ENCODE data around the gene TELO2.

The TELO2 gene

DNA sequence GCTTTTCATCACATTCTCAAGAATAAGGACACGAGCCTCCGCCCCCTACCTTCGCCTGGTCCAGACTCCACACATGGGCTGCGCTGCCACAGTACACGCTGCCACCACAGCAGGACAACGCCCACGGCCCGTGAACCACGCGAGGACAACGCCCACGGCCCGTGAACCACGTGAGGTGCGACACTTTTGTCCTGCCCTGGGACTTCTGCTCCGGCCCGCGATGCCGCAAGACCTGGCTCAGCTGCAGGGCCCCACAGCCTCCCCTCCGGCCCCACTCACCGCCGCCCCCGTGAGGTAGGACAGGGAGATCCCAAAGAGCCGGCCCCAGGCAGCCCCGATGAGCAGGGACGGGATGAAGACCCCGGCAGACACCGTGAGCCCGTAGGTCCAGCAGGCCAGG is 42.9 kb upstream of the TELO2 start:
- TF ChIP-seq ZFHX2 (tag by site-specific recombination; conservative IDR thresholded peaks at IDR 0.05): peak; percentile 42
- peak; percentile 49; the same call in 1 of the 2 replicates for TF ChIP-seq ZNF600 (tag by site-specific recombination; IDR thresholded peaks at IDR 0.05)
- 0 out of 2 replicates have a peak, but pooled peaks have one; percentile 28 for TF ChIP-seq EGR2 (tag by site-specific recombination; IDR thresholded peaks at IDR 0.05; ENCODE audit: low read depth)
- TF ChIP-seq ZNF23 (tag by site-specific recombination; IDR thresholded peaks at IDR 0.05; ENCODE audit: borderline replicate concordance): no peak
- TF ChIP-seq, protein P1, sequence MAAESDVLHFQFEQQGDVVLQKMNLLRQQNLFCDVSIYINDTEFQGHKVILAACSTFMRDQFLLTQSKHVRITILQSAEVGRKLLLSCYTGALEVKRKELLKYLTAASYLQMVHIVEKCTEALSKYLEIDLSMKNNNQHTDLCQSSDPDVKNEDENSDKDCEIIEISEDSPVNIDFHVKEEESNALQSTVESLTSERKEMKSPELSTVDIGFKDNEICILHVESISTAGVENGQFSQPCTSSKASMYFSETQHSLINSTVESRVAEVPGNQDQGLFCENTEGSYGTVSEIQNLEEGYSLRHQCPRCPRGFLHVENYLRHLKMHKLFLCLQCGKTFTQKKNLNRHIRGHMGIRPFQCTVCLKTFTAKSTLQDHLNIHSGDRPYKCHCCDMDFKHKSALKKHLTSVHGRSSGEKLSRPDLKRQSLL (tag by site-specific recombination; IDR thresholded peaks at IDR 0.05): no peak
- no peak for TF ChIP-seq ZNF324 (tag by site-specific recombination; IDR thresholded peaks at IDR 0.05)
- Histone ChIP-seq H3K4me1 (ENCODE audit: control insufficient read depth, insufficient read depth, low read length) (no peaks in the 10 kb centered on the region), H3K4me3 (ENCODE audit: low read depth, low read length) (no peak overlapping the region), H3K27ac (ENCODE audit: extremely low read depth, low read depth, low read length) (no peak overlapping the region), H3K9me3 (ENCODE audit: control insufficient read depth, insufficient read depth, low read depth, low read length) (no peaks in the 10 kb centered on the region), H3K36me3 (ENCODE audit: control insufficient read depth in 2 of 2, insufficient read depth in 1 of 2, low read length in 2 of 2) (peaks cover 0 to 72% of the 10 kb centered on the region in 2 experiments; a peak in 1 of 3 replicates)
- ChIA-PET CTCF (interaction anchor here (0.7 kb wide), 1 partner anchor 269 kb away, joined by 3 read pairs; no protein-coding TSS in a partner anchor), POLR2A (no interaction called here)

DNA sequence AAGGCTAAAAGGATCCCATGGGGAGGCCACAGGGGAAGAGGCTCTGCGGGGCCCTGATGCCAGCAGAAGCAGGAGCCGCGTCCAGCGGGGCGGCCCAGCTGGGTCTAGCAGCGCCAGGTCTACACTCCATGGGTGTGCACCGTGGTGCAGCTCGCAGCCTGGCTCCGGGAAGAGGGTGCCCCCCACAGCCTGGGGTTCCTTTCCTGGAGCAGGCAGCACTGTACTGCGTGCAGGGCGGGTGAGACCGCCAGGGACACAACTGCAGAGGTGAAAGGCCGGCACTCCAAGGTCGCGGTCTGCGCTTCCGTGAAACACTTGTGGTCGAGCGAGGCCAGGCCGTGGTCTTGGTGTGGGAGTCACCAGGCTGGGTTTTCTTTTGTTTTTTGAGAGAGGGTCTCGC is 42.3 kb upstream of the TELO2 start:
- TF ChIP-seq, protein P2, sequence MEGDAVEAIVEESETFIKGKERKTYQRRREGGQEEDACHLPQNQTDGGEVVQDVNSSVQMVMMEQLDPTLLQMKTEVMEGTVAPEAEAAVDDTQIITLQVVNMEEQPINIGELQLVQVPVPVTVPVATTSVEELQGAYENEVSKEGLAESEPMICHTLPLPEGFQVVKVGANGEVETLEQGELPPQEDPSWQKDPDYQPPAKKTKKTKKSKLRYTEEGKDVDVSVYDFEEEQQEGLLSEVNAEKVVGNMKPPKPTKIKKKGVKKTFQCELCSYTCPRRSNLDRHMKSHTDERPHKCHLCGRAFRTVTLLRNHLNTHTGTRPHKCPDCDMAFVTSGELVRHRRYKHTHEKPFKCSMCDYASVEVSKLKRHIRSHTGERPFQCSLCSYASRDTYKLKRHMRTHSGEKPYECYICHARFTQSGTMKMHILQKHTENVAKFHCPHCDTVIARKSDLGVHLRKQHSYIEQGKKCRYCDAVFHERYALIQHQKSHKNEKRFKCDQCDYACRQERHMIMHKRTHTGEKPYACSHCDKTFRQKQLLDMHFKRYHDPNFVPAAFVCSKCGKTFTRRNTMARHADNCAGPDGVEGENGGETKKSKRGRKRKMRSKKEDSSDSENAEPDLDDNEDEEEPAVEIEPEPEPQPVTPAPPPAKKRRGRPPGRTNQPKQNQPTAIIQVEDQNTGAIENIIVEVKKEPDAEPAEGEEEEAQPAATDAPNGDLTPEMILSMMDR (tag by site-specific recombination; IDR thresholded peaks at IDR 0.05): no peak
- TF ChIP-seq ZIC2 (tag by site-specific recombination; IDR thresholded peaks at IDR 0.05): peak; percentile 62; the same call in 1 of the 2 replicates
- Histone ChIP-seq H3K4me1 (ENCODE audit: control insufficient read depth, insufficient read depth, low read length) (no peaks in the 10 kb centered on the region), H3K36me3 (ENCODE audit: control insufficient read depth in 2 of 2, insufficient read depth in 1 of 2, low read length in 2 of 2) (peaks cover 0 to 78% of the 10 kb centered on the region in 2 experiments; a peak in 1 of 3 replicates), H3K9me3 (ENCODE audit: control insufficient read depth, insufficient read depth, low read depth, low read length) (no peaks in the 10 kb centered on the region), H3K4me3 (ENCODE audit: low read depth, low read length) (no peak overlapping the region), H3K27ac (ENCODE audit: extremely low read depth, low read depth, low read length) (no peak overlapping the region)
- ChIA-PET POLR2A (no interaction called here), CTCF (interaction anchor here (0.7 kb wide), 1 partner anchor 268 kb away, joined by 3 read pairs; no protein-coding TSS in a partner anchor)

DNA sequence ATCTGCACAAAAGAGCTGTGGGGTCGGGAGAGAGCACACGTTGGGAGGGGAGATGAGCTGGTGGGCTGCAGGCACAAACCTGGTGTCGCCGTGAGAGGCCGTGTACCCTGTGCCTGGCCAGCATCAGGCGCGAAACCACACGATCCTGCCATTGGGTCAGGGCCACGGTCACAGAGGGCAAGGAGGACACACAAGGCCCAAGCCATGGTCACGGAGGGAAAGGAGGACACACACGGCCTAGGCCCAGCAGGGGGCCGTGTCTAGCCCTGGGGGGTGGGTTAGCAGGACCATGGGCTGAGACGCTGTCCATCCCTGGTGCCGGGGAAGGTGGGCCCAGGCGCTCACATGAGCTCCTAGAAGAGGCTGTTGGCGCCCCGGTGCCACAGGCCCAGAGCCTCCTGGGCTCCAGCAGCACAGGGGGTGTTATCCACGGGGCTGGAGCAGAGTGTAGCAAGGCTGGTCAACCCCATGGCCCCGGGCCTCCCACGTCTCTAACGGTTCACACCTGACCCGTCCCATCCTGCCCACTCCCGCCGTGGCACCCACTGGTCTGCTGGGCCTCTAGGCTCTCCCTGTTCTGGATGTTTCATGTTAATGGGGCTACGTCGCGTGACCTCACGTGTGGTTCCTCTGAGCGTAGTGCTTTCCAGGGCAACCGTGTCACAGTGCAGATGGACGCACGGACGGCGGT is 41.3 kb upstream of the TELO2 start:
- CTCF ChIA-PET: no interaction called here
- TF ChIP-seq ZNF239 (tag by site-specific recombination; IDR thresholded peaks at IDR 0.05) (no peak), GLIS2 (tag by site-specific recombination; IDR thresholded peaks at IDR 0.05) (0 out of 2 replicates have a peak, but pooled peaks have one; percentile 20), ZNF266 (tag by site-specific recombination; IDR thresholded peaks at IDR 0.05; ENCODE audit: low read depth) (no peak), HOXD13 (CRISPR knock-in tag; IDR thresholded peaks at IDR 0.05; ENCODE audit: borderline replicate concordance) (no peak), GLI4 (tag by site-specific recombination; IDR thresholded peaks at IDR 0.05) (no peak)
- TF ChIP-seq, protein P3, sequence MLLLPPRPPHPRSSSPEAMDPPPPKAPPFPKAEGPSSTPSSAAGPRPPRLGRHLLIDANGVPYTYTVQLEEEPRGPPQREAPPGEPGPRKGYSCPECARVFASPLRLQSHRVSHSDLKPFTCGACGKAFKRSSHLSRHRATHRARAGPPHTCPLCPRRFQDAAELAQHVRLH (tag by site-specific recombination; IDR thresholded peaks at IDR 0.05): no peak

DNA sequence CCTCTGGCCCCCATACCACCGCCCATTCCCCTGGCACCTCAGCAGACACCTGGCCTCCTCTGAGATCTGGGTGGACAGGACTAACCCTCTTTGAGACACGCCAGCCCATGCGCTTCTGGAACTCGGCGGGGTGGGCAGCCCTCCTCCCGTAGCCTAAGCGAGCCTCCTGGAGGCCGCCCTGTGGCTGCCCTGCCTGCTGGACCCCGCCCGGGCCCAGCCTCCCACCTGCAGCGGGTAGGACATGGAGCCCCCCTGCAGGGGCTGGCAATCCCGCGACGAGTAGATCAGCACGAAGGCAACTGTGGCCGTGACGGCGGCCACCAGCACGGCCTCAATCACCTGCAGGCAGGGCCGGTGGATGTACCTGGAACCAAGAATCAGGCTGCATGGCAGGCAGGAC is 40.6 kb upstream of the TELO2 start:
- Histone ChIP-seq H3K9me3 (ENCODE audit: control insufficient read depth, insufficient read depth, low read depth, low read length) (no peaks in the 10 kb centered on the region), H3K4me1 (ENCODE audit: control insufficient read depth, insufficient read depth, low read length) (no peaks in the 10 kb centered on the region), H3K27ac (ENCODE audit: extremely low read depth, low read depth, low read length) (no peak overlapping the region), H3K36me3 (ENCODE audit: control insufficient read depth in 2 of 2, insufficient read depth in 1 of 2, low read length in 2 of 2) (peaks cover 0 to 83% of the 10 kb centered on the region in 2 experiments; a peak in 1 of 3 replicates), H3K4me3 (ENCODE audit: low read depth, low read length) (no peak overlapping the region)
- ChIA-PET POLR2A (no interaction called here), CTCF (no interaction called here)
- no peak for TF ChIP-seq ZNF16 (tag by site-specific recombination; IDR thresholded peaks at IDR 0.05; ENCODE audit: low read depth)
- TF ChIP-seq SCRT1 (tag by site-specific recombination; IDR thresholded peaks at IDR 0.05; ENCODE audit: borderline replicate concordance): no peak
- no peak for TF ChIP-seq ZFHX2 (tag by site-specific recombination; conservative IDR thresholded peaks at IDR 0.05)
- no peak for TF ChIP-seq SALL2 (tag by site-specific recombination; IDR thresholded peaks at IDR 0.05; ENCODE audit: borderline replicate concordance)
- no peak for TF ChIP-seq KLF16 (tag by site-specific recombination; IDR thresholded peaks at IDR 0.05)
- no peak for TF ChIP-seq ZBTB7A (tag by site-specific recombination; IDR thresholded peaks at IDR 0.05; ENCODE audit: low read depth)
- TF ChIP-seq ZNF792 (tag by site-specific recombination; IDR thresholded peaks at IDR 0.05): no peak
- TF ChIP-seq ZFP3 (tag by site-specific recombination; IDR thresholded peaks at IDR 0.05; ENCODE audit: low read depth): no peak
- TF ChIP-seq, protein P4, sequence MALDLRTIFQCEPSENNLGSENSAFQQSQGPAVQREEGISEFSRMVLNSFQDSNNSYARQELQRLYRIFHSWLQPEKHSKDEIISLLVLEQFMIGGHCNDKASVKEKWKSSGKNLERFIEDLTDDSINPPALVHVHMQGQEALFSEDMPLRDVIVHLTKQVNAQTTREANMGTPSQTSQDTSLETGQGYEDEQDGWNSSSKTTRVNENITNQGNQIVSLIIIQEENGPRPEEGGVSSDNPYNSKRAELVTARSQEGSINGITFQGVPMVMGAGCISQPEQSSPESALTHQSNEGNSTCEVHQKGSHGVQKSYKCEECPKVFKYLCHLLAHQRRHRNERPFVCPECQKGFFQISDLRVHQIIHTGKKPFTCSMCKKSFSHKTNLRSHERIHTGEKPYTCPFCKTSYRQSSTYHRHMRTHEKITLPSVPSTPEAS (tag by site-specific recombination; IDR thresholded peaks at IDR 0.05): no peak
- no peak for TF ChIP-seq ZNF654 (tag by site-specific recombination; IDR thresholded peaks at IDR 0.05; ENCODE audit: low read depth)
- TF ChIP-seq ZSCAN30 (tag by site-specific recombination; IDR thresholded peaks at IDR 0.05): no peak

More for the DNA sequence above, 41.3 kb upstream of the TELO2 start:
- H3K4me1 ChIP-seq (ENCODE audit: control insufficient read depth, insufficient read depth, low read length): no peaks in the 10 kb centered on the region
- peaks cover 0 to 79% of the 10 kb centered on the region in 2 experiments; a peak in 1 of 3 replicates for H3K36me3 ChIP-seq (ENCODE audit: control insufficient read depth in 2 of 2, insufficient read depth in 1 of 2, low read length in 2 of 2)
- H3K4me3 ChIP-seq (ENCODE audit: low read depth, low read length): no peak overlapping the region
- POLR2A ChIA-PET: no interaction called here
- no peak overlapping the region for H3K27ac ChIP-seq (ENCODE audit: extremely low read depth, low read depth, low read length)
- H3K9me3 ChIP-seq (ENCODE audit: control insufficient read depth, insufficient read depth, low read depth, low read length): no peaks in the 10 kb centered on the region
